22Rv1 (cell line): ENCODE results near the gene GID8.

Source experiments
- ZFX ChIP-seq: fragments of 450-650 bp; IDR thresholded peaks from 2 replicates; pipeline ENCODE4 v1.6.1; 2017; ENCODE audit warnings: antibody characterized with exemption, borderline replicate concordance
- TF ChIP-seq, protein P1 (sequence below): fragments of 450-650 bp; IDR thresholded peaks from 2 replicates; pipeline ENCODE4 v1.5.1; 2017; ENCODE audit warnings: mild to moderate bottlenecking

- TF ChIP-seq, protein P1, sequence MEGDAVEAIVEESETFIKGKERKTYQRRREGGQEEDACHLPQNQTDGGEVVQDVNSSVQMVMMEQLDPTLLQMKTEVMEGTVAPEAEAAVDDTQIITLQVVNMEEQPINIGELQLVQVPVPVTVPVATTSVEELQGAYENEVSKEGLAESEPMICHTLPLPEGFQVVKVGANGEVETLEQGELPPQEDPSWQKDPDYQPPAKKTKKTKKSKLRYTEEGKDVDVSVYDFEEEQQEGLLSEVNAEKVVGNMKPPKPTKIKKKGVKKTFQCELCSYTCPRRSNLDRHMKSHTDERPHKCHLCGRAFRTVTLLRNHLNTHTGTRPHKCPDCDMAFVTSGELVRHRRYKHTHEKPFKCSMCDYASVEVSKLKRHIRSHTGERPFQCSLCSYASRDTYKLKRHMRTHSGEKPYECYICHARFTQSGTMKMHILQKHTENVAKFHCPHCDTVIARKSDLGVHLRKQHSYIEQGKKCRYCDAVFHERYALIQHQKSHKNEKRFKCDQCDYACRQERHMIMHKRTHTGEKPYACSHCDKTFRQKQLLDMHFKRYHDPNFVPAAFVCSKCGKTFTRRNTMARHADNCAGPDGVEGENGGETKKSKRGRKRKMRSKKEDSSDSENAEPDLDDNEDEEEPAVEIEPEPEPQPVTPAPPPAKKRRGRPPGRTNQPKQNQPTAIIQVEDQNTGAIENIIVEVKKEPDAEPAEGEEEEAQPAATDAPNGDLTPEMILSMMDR = no peak
- no peak for TF ChIP-seq ZFX
Observed at GRCh38 chr20:62962891-62963613, 25.1 kb downstream of the GID8 start.
